Measurements from ENCODE around the gene RETREG1.

RETREG1 gene

GRCh38 chr5:16521521-16522483 lies 95.0 kb downstream of the RETREG1 start:
- no peak for DNase-seq

GRCh38 chr5:16520841-16521240 lies 96.0 kb downstream of the RETREG1 start:
- DNase-seq, result no peak

- no peak for DNase-seq
Observed at GRCh38 chr5:16519435-16519834, 97.4 kb downstream of the RETREG1 start.

- DNase-seq, result peak; percentile 27
Observed at GRCh38 chr5:16518606-16519005, 98.2 kb downstream of the RETREG1 start.

- DNase-seq, result no peak
Observed at GRCh38 chr5:16515532-16515931, 101.3 kb downstream of the RETREG1 start.

- no peak for DNase-seq
Observed at GRCh38 chr5:16510098-16510497, 106.7 kb downstream of the RETREG1 start.

GRCh38 chr5:16508730-16509531 lies 107.9 kb downstream of the RETREG1 start:
- DNase-seq, result no peak

GRCh38 chr5:16507716-16508115 lies 109.1 kb downstream of the RETREG1 start:
- DNase-seq, result peak; percentile 37

- DNase-seq, result no peak
Observed at GRCh38 chr5:16505904-16506303, 110.9 kb downstream of the RETREG1 start.

- no peak for DNase-seq
Observed at GRCh38 chr5:16505140-16505891, 111.5 kb downstream of the RETREG1 start.

GRCh38 chr5:16504571-16504970 lies 112.2 kb downstream of the RETREG1 start:
- DNase-seq, result no peak

GRCh38 chr5:16502866-16503265 lies 113.9 kb downstream of the RETREG1 start:
- DNase-seq, result no peak

GRCh38 chr5:16500024-16500423 lies 116.8 kb downstream of the RETREG1 start:
- no peak for DNase-seq

- no peak for DNase-seq
Observed at GRCh38 chr5:16497546-16497945, 119.3 kb downstream of the RETREG1 start.

GRCh38 chr5:16493261-16493660 lies 123.5 kb downstream of the RETREG1 start:
- DNase-seq, result no peak

- peak; percentile 54 for DNase-seq
Observed at GRCh38 chr5:16492398-16493140, 124.2 kb downstream of the RETREG1 start.

- no peak for DNase-seq
Observed at GRCh38 chr5:16490911-16491310, 125.9 kb downstream of the RETREG1 start.

GRCh38 chr5:16489322-16489791 lies 127.4 kb downstream of the RETREG1 start:
- peak; percentile 55 for DNase-seq

GRCh38 chr5:16487456-16487855 lies 129.3 kb downstream of the RETREG1 start:
- no peak for DNase-seq

- no peak for DNase-seq
Observed at GRCh38 chr5:16486711-16487111, 130.1 kb downstream of the RETREG1 start.

- DNase-seq, result no peak
Observed at GRCh38 chr5:16485656-16486055, 131.1 kb downstream of the RETREG1 start.

GRCh38 chr5:16484081-16484480 lies 132.7 kb downstream of the RETREG1 start:
- DNase-seq, result no peak
